Measurements from ENCODE around the gene GLYATL1.

The GLYATL1 gene

DNA sequence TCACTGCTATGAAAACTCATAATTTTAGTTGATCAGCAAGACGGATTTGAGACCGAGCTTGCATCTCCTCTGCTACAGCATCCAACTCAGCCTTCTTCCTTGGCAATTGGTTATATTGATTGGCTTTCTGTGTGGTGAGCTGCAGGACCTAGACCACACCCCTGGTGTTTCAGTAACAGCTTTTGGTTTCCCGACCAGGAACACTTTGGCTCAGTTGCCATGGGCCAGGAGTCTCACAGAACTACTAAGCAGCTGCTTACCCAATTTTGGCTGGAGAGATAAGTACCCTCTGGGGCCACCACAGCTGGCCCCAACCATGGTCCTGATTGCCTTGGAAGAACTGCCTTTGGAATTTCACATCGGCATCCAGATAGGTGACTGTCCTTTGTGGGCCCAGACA, at the start of gene GLYATL1:
Gene GLYATL1 (plus strand): TSS at position 212 of the 400 bp plus-strand sequence. CDS start 7,600 bp downstream, outside the sequence.
- no peak for DNase-seq (ENCODE audit: low spot score)

- no peak for DNase-seq (ENCODE audit: low spot score)
Measured at GRCh38 chr11:58893899-58894298, 45.4 kb upstream of the GLYATL1 start.

GRCh38 chr11:58898106-58898505, 41.2 kb upstream of the GLYATL1 start:
- no peak for DNase-seq (ENCODE audit: low spot score)

- DNase-seq (ENCODE audit: low spot score) = peak; percentile 54
Measured at GRCh38 chr11:58900479-58901420, 38.5 kb upstream of the GLYATL1 start.

DNA sequence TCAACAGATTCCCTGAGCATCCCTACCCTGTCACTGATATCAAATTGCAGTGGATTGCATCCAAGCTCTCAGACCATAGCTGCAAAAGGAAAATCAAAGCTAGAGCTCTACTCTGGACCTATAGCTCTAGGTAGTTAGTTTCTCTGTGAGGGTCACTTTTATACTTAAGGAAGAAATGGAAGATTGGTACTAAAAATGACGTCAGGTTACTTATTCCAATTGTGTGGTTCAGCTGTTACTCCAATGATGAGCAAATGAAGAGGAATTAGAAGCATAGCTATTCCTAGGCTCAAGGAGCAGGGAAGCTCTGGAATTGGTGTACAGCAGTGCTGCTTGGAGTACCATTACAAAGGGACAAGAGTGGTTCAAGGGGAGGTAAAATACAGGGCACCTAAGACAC, 36.4 kb upstream of the GLYATL1 start:
- DNase-seq (ENCODE audit: low spot score) = no peak

DNA sequence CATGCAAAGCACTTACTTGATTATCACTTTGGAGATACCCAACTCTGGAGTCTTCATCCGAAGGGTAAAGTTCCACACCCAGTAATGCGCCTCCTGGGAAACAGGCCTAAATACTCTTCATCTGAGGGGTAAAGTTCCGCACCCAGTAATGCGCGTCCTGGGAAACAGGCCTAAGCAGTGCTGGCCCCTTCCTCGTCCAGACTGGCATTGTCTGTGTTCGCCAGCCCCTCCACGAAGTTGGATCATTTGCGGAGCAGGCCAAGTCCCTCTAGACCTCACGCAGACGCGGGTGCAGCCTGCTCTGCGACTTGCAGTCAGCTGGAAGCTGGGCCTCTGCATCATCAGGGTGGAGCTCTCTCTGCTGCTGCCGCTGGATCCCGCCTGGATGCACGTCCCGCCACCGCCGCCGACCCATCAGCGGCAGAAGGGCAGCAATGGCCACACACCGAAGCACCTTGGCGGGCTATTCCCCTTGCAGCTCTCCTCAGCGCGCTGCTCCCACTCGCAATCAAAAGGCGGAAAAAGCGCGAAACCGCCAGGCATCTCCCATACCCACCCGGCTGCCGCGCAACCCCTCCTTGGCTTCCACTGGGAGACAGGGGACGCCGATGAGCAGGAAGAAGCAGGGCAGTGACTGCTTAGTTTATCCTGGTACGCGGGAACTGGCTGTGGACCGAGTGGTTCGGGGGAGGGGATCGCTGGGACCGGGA, 34.1 kb upstream of the GLYATL1 start:
- DNase-seq (ENCODE audit: low spot score) = no peak

- DNase-seq (ENCODE audit: low spot score) = no peak
Measured at GRCh38 chr11:58905721-58906547, 33.4 kb upstream of the GLYATL1 start.

- no peak for DNase-seq (ENCODE audit: low spot score)
Measured at GRCh38 chr11:58907780-58908179, 31.5 kb upstream of the GLYATL1 start.

DNA sequence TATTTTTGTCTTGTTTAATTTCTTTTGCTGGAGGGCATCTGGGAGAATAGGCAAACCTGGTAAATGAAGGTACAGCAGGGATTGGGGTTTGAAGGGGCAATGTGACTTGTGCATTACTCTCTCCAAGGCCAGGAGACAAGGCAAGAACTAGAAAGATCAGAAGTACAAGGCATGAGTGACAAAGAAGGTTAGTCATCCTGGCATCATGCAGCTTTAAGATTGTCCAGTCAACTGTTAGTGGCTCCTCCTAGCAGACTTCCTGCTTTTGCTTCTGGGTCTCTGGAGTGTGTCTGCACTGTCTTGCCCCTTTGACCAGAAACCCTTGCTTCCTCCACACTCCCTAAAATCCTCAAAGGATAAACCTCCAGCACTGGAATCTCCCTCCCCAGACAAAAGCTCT, 27.2 kb upstream of the GLYATL1 start:
- DNase-seq (ENCODE audit: low spot score) = no peak

- DNase-seq (ENCODE audit: low spot score) = no peak
Measured at GRCh38 chr11:58913685-58914084, 25.6 kb upstream of the GLYATL1 start.

DNA sequence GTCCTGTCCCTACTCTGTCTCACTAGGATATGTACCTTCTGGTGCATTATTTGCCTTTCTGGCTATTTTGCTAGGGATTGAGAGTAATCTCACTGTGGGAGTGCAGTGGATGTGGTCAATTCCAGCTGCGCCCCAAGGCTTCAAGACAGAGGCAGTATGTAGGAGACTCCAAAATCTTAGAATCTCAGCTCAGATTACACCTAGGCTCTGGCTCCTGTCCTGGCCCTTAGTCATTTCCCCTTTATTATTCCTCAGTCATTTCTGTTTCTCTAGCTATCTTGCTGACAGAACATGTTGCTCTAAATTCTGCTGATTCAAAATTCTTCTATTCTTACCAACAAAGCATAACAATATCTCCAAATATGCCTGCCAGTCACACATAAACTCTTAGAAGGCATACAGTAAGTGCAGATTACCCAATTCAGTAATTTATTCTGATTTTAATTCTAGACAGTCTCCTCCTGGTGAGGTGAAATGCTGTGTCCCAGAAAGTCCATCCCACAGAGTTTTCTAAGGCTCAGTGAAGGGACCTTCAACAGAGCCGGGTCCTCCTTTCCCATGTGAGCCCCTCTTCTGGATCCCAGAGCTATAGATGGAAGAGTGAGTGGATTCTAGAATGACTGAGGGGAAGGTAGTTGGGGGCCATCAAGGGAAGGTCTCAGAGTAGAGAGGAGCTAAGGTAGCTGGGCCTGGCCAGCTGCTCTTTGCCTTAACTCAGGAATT, 24.3 kb upstream of the GLYATL1 start:
- DNase-seq (ENCODE audit: low spot score) = no peak

DNA sequence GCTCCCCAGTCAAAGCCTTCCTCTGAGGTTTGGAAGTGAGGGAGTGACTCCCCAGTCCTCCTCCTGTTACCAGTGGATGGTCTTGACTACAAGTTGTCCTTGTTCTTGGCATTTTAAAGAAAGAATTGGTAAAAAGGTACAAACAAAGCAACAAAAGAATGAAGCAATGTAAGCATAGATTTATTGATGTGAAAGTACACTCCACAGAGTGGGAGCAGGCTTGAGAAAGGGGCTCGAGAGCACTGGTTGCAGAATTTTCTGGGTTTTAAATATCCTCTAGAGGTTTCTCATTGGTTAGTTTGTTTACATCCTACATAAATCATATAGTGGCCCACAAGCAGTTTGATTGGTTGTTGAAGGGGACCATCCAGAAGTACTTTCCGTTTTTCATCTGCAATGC, 22.7 kb upstream of the GLYATL1 start:
- DNase-seq (ENCODE audit: low spot score) = no peak

- no peak for DNase-seq (ENCODE audit: low spot score)
Measured at GRCh38 chr11:58917159-58917783, 22.0 kb upstream of the GLYATL1 start.

DNA sequence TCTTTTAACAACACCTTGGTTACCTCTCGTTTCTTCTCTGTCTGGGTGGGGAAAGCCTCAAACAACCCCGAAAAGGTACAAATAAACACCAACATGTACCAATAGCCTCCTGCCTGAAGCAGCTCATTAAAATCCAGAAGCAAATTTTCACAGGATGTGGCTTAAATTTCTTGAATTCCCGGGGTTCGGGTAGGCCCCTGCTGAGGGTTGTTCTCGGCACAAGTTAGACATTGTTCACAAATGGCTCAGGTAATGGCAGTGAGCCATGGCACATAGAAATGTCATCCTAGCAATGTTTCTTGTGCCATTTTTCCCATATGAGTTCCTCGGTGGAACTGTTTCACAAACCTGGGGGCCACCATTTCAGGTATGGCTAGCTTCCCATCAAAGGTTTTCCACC, 19.7 kb upstream of the GLYATL1 start:
- DNase-seq (ENCODE audit: low spot score) = no peak

DNA sequence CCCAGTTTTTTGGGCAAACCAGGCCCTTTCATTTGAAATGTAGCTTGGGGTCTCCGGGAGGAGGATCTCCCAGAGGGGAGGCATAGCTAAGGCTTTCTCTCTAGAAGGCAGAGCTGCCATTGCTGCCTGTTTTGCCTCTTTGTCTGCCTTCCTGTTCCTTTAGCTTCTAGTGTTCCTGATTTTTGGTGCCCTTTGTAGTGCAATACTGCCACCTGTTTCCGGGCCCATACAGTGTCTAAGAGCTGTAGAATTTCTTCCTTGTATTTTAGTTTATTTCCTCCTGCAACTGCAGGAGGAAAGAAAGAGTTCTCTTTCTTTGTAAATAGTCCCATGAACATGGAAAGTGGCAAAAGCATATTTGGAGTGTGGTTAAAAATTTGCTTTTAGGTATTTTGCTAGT, 19.3 kb upstream of the GLYATL1 start:
- no peak for DNase-seq (ENCODE audit: low spot score)

DNA sequence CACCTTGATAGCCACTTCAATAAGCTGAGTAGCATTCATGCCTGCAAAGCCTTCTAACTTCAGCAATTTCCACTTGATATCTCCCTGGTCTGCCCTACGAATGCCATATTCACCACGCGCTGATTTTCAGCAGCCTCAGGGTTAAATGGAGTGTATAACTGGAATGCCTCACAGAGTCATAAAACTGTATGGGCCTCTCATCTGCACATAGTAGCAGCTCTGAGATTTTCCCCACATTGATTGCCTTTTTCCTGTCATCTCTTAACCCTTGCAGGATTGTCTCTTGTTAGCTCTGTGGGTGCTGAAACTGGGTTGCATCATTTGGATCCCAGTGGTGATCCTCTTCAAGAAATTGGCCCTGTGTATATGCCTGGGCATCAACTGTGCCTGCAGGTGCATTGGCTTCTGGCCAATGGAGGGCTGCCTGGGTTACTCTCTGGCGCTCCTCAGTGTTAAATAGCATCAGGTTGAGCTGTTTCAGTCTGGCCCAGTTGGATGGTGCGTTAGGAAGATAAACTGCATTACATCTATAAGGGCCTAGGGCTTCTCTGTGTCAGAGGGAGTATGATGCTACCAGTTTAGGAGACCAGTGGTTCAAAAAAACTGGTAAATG, 17.4 kb upstream of the GLYATL1 start:
- no peak for DNase-seq (ENCODE audit: low spot score)

GRCh38 chr11:58922479-58922878, 16.8 kb upstream of the GLYATL1 start:
- DNase-seq (ENCODE audit: low spot score) = no peak

DNA sequence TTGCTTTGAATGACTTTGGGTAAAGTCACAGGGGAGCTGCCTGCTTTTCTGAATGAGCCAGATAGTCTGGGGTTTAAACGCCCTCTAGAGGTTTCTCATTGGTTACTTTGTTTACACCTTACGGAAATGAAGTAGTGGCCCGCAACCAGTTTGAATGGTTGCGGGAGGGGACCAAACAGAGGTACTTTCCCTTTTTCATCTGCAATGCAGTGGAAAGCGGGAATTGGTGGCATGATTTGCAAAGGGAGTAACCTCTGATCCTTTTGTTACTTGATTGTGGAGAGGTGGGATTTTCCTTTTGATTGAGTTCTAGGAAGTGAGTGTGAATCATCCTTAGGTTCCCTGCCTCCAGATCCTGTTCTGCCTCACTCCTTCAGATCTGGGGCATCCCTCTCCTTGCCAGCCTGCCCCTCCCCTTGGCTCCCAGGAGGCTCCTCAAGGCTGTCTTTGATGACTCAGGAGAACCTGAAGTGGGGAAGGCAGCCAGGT, 15.9 kb upstream of the GLYATL1 start:
- no peak for DNase-seq (ENCODE audit: low spot score)

DNA sequence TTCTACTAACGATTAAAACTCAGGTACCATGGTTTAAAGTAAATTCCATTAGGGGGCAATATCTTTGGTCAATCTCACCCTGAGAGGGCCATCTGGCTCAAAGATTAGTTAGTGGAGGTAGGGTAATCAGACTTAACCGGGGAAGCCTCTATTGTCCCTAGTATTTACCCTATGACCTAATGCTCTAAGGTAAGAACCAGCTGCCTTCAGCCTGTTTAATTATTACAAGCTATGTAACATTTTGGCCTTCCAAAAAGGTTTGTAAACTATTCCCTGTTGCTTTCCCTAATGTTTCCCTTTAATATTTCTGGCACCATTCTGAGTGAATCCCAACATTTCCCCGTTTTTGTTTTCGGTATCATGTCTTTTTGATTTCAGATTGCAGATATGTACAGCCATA, 15.1 kb upstream of the GLYATL1 start:
- no peak for DNase-seq (ENCODE audit: low spot score)

GRCh38 chr11:58926251-58926650, 13.0 kb upstream of the GLYATL1 start:
- no peak for DNase-seq (ENCODE audit: low spot score)

- DNase-seq (ENCODE audit: low spot score) = no peak
Measured at GRCh38 chr11:58926695-58927094, 12.6 kb upstream of the GLYATL1 start.

Data from HuH-7.5 (cell line).